ENCODE results near the gene AGBL4. TPM values are rescaled to one million over a fixed set of nuclear protein-coding genes. Genes with fewer than 3 reads are reported as not detected.

The AGBL4 gene
- total and polyA plus RNA-seq, 2 of the 4 experiments (the other 2 are of a cell fraction) = not detected

DNA sequence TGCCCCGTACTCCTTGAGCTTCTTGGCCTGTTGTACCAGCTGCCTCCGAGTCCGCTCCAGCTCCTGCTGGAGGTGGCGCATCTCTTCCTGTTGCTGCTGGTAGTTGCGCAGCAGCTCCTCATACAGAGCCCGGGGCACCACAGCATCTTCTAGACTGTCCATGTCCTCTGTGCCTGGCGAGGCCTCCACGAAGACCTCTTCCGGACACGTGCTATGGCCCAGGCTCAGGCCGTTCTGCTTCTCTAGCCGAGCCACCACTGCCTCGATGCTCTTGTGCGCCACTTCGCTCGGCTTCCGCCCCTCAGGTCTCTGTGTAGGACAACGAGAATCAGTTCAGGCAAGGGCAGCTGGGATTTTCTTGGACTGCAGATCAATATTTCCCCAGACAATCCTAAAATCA, 1264.8 kb downstream of the AGBL4 start:
- peaks cover 2% of the 10 kb centered on the region; the same call in 1 of the 2 replicates for H3K36me3 ChIP-seq (ENCODE audit: control insufficient read depth, insufficient read depth, low read length)
- H3K18ac ChIP-seq (ENCODE audit: low read depth, low read length) = no peak overlapping the region
- no peak overlapping the region for H2AK5ac ChIP-seq (ENCODE audit: low read depth, low read length)
- H3K56ac ChIP-seq (ENCODE audit: extremely low read depth, insufficient read depth, low read length) = no peak overlapping the region
- in situ Hi-C loops (cut with MboI; ENCODE audit: low sequenced_read_pairs) = no loop called here
- no peak overlapping the region for H2BK15ac ChIP-seq (ENCODE audit: low read depth, low read length)
- BruUV-seq (replicated peaks) = no TSS peak
- no peak for ATAC-seq (ENCODE audit: low read depth)
- H3K14ac ChIP-seq (replicated peaks; ENCODE audit: low read depth, low read length) = no peak overlapping the region
- no peak overlapping the region for H3K4me2 ChIP-seq (ENCODE audit: low read depth, low read length)
- CTCF ChIA-PET = no interaction called here
- H3K27me3 ChIP-seq (ENCODE audit: control insufficient read depth, insufficient read depth, low read length) = no peaks in the 10 kb centered on the region
- H2BK20ac ChIP-seq (ENCODE audit: low read depth, low read length) = no peak overlapping the region
- H4K5ac ChIP-seq (ENCODE audit: low read depth, low read length) = no peak overlapping the region
- H2BK120ac ChIP-seq (ENCODE audit: low read depth, low read length) = no peak overlapping the region
- no peak overlapping the region for H3K27ac ChIP-seq (ENCODE audit: insufficient read depth, low read length)
- H2AK9ac ChIP-seq (replicated peaks; ENCODE audit: low read depth, low read length, poor library complexity) = no peak overlapping the region
- intact Hi-C loops (cut with micrococcal nuclease) = no loop called here
- H4K8ac ChIP-seq (ENCODE audit: low read depth in 2 of 2, low read length in 2 of 2) = no peak overlapping the region
- no peaks in the 10 kb centered on the region for H4K20me1 ChIP-seq (ENCODE audit: insufficient read depth, low read length)
- H2BK5ac ChIP-seq (ENCODE audit: low read depth, low read length, poor library complexity, severe bottlenecking) = no peak overlapping the region
- H3K79me1 ChIP-seq (ENCODE audit: low read depth in 1 of 2, low read length in 2 of 2) = no peaks in the 10 kb centered on the region
- POLR2A ChIA-PET (ENCODE audit: unreplicated experiment) = no interaction called here
- H3K23ac ChIP-seq (ENCODE audit: low read depth, low read length) = no peak overlapping the region
- WGBS, 2 experiments (ENCODE audit: extremely low coverage in 2 of 2, insufficient read length in 1 of 2) = 94% methylated on average over 10 of the region's 18 CpGs; no CpG with 5 or more reads in 1 of the 2 experiments
- no peak overlapping the region for H3K9ac ChIP-seq (ENCODE audit: low read depth, low read length)
- dilution Hi-C loops (cut with HindIII; ENCODE audit: low sequenced_read_pairs, unreplicated experiment) = no loop called here
- H3K4me1 ChIP-seq (ENCODE audit: control insufficient read depth, insufficient read depth, low read length) = peaks cover 2% of the 10 kb centered on the region; the same call in 1 of the 2 replicates
- no peak overlapping the region for H2AFZ ChIP-seq (replicated peaks; ENCODE audit: low read length, poor library complexity)
- no peak overlapping the region for H3K4me3 ChIP-seq (ENCODE audit: insufficient read depth, low read depth, low read length)
- H4K91ac ChIP-seq (ENCODE audit: insufficient read depth, low read depth, low read length) = no peak overlapping the region
- DNase-seq = no peak
- no peak overlapping the region for H3K4ac ChIP-seq (ENCODE audit: low read depth, low read length)
- TF ChIP-seq CEBPB (IDR thresholded peaks at IDR 0.05; ENCODE audit: low read depth, low read length) (no peak), SMC3 (IDR thresholded peaks at IDR 0.05; ENCODE audit: low read depth, low read length) (no peak)
- no peaks in the 10 kb centered on the region for H3K9me1 ChIP-seq (ENCODE audit: insufficient read depth, low read length)
- H3K9me3 ChIP-seq (ENCODE audit: control insufficient read depth, insufficient read depth, low read length) = no peaks in the 10 kb centered on the region; the same call in 1 of the 2 replicates
